HG03039 (cell line): ENCODE measurements around the gene IL1RL2.

Experiments used
- ATAC-seq: cut with Tn5 transposase; IDR thresholded peaks from one replicate; pipeline ENCODE4 v1.9.1; 2021; ENCODE audit warnings: mild to moderate bottlenecking, moderate library complexity; ENCODE audit not compliant: unreplicated experiment

The IL1RL2 gene

DNA sequence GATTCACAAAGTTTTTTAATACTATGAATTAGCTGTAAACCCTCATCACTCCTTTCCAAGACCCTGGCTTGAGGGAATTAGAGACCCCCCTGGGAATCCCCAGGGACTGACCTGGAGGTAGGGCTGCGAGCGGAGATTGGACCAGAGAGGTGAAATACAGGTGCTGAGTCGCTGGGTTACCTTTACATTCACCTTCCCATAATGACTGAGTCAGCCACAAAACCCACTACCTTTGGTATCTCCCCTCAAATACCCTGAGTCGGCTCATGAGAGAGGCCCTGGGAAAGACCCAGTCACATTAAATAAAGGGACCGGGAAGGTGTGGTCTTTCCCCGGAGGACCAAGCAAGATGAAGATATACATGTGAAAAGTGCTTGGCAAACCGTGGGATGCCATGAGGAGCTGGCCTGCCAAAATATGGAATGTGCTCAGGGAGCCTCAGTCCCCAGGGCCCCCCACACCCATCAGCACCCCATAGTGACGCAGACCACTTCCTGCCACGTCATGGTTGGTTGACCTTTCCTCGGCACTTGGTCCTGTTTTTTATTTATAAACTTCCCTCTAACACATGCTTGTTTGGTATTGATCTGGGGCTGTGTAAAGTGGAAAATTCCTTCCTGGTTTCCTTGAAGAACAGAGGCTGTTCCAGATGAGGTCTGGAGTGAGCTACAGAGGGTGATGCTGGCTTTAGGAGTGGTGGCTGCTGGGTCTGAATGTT is 51.4 kb downstream of the IL1RL2 start:
- no peak for ATAC-seq

DNA sequence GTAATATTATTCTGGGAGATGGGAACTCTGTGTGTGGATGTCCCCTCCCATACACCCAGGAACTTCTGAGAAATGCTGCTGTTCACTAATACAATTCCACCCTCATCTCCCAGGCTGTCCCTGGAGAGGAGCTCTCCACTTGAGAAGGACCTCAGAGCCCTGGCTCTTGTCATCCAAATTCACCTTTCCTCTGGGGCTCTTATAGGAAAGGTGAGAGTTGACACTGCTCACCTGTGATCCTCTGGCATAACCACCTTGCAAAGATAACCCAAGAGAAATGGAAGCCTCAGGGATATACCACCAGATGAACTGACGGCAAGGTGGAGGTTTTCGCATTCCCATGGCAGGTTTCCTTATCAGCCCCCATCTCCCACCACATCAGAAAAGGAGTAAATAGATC is 52.0 kb downstream of the IL1RL2 start:
- ATAC-seq = no peak

DNA sequence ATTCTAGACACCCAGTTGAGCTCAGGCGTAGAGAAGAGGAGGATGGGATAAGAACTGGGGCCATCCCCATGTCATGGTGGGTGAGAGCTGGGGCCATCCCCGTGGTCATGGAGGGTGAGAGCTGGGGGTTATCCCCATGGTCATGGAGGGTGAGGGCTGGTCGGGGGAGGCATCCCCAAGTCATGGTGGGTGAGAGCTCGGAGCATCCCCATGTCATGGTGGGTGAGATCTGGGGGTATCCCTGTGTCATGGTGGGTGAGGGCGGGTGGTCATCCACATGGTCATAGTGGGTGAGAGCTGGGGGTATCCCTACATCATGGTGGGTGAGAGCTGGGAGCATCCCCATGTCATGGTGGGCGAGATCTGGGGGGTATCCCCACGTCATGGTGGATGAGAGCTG is 52.5 kb downstream of the IL1RL2 start:
- no peak for ATAC-seq

DNA sequence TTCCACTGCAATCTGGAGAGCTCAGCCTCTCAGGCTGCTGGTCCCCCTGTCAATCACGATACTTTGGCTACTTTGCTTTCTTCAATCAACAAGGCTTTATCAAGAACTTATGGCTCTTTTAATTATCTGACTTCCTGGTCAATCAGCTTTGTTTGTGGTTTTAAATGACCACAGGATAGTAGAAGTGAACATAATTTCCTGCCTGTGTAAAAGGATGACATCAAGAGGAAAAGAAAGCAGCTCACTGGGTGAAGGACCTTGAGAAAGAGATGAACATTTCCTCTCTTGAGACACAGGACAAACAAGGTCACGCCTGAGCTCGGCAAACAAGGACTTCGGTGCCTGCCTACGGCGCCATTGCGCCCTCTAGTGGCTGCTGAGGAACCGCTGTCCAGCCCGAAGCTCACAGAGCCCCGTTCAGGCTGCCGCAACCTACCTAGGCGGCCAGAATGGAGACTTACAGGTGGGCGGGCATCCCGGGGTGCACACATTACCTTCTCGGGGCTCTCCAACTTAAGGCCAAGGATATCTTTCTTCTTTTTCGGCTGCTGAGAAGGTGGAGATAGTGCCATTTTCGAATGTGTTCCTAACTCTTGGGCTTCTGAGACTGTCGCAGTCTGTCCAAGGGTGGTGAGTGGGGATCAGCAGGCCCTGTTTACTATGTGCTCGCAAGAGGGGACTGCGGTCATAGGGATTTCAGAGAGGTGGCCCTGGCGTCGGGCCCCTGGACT is 54.0 kb downstream of the IL1RL2 start:
- peak; percentile 72 for ATAC-seq

DNA sequence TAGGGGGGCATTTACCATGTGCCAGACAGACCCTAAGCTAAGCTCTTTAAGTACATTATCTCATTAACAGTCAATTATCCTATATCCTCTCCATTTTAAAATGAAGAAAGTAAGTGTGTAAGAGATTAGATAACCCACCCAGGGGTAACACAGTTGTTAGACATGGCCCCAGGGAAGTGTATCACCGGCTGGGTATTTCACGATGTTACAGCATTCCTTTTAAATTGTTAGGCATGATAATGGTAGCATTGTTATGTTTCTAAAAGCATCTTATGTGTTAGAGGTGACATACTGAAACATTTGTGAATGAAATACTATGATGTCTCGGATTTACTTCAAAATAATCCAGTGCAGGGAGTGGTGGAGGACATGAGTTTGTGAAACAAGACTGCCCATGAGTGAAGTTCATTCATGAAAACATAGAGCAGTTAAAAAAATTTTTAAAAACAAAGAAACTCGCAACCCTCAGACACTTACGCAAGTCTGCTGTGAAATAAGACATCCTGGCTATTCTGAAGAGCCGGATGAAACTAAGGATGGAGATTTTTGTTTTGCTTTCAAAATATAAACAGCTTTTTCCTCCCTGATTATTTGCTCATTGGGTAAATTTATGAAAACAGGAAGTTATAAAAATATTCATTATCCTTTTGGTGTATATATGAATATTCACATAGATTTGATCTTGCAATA is 54.9 kb downstream of the IL1RL2 start:
- ATAC-seq = no peak

DNA sequence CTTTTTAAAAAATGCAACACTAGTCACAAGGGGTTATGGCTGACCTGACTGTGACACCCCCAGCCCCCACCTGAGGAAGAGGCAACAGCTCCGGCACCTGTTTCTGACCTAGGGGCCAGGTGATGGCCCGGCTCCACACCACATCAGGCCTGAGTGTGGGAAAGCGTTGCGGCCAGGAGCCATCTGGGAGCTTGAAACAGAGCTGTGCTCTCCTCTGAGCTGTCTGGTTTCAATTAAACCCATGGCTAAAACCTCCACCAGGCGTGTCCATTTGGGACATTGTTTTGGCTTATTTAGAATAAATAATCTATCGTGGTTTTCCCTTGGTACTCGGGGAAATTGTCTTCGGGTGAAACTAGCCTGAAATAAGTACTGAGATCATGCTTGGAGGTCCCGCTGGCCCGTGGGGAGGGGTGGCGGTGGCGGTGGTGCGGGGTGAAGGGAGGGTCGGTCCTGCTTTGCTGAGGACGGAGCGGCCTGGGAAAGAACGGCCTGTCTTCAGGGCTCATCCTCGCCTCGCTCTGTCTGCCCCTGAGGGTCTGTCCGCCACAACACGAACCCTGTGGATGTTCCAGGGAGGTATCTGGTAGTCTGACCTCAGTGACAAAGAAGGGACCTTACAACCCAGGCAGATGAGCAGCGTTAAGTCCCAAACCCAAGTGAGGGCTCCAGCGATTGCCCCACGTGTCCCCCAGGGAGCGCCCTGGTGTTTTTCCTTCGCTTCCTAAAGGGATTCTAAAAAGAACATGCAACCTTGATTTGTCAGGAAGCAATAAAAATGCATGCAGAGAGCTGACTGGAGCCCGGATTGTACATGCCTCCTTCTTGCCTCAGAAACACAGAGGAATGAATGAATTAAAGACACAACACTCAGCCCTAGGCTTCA is 58.7 kb downstream of the IL1RL2 start:
- ATAC-seq = no peak

DNA sequence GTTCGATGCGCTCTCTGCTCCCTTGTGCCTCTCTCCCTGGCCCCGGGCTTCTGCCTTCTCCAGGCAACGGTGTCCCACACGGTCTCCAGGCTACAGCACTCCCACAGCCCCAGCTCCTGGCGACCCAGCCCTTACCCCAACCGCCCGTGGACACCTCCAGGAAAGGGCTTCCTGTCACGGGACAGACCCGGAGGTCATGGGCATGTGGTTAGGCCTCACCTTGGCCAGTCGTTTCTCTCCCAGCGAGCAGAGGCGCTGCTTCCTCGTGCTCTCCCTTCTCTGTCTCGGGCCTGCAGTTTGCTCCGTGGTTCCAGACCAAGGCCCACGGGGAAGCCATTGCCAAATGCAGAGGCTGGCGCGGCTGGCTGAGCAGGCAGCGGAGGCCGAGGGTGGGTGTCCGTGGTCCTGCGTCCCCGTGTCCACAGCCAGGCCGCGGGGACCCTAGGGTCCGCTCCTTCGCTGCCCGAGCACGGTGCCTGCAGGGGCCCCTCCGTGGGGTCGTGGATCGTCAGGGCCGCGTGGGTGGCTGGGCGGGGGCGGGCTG is 63.5 kb downstream of the IL1RL2 start:
- ATAC-seq = no peak

DNA sequence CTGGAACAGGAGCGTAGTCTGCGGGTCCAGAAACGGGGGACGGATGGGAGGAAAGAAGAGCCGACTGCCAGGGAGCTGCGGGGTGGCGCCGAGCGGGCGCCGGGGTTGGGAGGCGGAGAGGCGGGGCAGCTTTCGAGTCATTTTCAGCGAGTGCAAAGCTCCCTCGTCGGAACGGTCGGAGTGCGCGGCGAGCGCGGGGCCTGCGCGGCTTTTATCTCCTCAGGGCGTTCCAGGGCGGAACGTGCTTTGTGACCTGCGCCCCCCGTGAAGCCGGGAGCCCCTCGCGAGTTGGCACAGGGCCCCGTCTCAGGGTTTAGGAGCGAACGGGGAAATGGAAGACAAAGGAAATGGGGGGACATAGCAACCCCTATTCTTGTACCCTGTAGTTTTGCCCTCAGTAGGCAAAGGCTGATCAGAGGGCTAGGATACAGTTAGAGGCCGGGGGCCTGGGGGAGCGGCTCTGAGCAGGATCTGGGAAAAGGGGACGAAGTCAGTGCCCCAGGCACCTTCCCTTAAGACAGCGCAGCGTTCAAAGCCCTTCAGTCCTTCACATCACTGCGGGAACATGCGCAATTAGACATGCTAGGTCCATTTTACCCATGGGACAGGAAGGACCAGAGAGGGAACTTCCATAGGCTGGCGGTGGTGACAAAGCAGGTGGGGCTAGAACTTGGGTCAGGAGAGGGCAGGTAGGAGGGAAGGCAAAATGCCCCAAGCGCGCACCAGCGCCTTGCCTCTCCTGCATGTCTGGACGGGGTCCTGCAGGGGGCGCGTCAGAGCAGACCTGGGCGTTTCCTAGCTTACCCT is 64.4 kb downstream of the IL1RL2 start:
- ATAC-seq = no peak

- no peak for ATAC-seq
Observed at GRCh38 chr2:102251849-102252203, 65.0 kb downstream of the IL1RL2 start.

- ATAC-seq = no peak
Observed at GRCh38 chr2:102252236-102252635, 65.4 kb downstream of the IL1RL2 start.

DNA sequence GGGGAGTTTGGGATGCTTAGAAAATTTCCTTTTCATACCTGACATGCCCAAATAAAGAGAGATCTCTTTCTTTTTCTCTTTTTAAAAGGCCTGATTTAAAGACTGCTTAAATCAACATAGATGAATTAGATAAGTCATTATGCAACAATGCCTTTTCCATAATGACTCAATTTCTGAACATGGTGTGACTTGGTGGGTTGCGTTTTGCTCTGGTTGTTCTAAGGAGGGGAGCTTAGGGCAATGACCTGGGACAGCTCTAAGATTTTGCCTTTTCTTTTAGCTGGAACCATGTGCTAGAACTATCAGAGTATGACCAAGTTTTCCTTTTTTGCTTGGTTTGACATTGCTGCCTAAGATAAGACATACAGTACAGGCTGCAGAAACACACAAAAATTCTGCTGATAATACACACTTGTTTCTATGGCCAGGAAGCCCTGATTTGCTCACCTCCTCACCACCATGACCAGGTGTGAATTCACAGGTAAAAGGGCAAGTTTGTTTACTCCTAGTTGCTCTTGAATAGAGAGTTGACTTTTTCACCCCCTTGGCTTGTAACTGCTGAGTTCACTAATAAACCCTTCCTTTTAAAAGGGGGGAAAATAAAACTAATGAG is 66.4 kb downstream of the IL1RL2 start:
- ATAC-seq = no peak

DNA sequence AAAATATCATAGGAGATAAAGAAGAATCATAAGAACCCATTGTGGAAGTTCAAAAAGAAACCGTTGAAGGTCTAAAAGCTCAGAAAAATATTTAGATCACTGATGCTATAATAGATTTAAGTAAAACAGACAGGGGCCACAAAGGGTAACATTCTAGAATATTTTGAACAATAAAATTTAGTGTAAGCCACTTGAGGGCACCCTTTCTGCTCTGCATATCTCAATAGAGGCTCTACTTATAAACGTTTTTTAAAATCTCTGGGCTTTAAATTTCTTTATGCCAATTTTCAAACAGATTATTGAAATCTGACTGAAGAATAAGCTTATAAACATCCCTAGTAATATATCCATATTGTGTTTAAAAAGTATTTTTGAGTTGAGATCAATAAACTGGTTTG is 66.9 kb downstream of the IL1RL2 start:
- no peak for ATAC-seq

DNA sequence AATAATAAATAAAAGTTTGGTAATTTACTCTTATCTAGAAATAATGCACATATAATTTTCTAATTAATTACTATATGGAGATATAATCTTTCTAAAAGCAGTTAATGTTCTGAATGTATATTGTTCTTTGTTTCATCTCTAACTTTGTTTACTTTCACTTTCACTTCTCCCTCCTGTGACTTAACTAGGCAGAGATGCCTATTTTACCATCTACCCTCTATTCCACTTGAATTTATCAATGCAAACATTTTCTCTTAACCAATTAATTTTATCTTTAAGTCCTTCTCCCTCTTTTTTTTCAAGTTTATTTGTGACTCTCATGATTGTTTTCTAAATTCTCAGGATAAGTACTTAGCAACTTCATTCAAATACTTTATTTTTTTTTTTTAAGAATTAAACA is 69.5 kb downstream of the IL1RL2 start:
- ATAC-seq = no peak

GRCh38 chr2:102256874-102257462 is 70.1 kb downstream of the IL1RL2 start:
- ATAC-seq = no peak

DNA sequence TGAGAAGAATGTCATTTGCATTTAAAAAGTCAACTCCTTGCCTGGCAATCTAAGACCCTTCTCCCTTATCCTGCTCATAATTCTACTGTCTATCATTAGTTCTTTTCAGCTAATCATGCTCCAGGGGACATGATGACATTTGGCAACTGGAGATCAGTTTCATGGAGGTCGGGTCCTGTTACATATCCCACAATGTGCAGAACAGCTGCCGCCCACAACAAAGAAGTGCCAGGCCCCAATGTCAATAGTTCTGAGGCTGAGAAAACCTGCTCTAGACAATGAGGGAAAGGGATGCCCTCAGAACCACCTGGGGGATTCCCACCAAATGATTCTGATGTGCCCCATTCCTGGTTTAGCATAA is 71.2 kb downstream of the IL1RL2 start:
- ATAC-seq = no peak

DNA sequence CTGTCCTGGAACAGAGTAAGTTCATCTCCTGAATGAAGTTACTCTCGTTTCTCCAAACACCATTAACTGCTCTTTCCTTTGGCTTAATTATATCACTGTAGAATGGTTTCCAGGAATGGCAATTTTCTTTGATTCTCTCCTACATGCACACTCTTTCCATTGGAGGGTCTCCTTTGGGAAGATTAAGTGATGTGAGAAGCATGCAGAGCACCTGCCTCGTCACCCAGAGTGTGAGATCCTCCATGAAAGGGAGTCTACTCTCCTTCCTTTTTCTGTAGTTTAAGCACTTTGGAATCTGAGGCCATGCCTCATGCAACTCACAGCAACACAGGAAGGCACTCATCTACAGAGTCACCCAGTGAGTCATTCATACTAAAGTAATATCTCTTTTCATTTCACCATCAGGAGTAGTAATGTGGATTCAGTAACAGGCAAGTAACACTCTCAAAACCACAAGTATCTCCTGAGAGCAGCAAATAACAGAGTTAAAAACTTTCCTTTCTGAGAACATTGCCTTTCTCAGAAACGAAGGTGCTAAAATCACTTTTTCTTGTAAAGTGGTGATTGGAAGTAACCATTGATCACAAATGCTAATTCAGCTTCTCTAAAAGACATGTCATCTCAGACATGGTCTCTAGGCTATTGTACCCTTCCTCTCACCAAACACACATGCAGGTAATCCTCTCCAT is 71.7 kb downstream of the IL1RL2 start:
- ATAC-seq = no peak

DNA sequence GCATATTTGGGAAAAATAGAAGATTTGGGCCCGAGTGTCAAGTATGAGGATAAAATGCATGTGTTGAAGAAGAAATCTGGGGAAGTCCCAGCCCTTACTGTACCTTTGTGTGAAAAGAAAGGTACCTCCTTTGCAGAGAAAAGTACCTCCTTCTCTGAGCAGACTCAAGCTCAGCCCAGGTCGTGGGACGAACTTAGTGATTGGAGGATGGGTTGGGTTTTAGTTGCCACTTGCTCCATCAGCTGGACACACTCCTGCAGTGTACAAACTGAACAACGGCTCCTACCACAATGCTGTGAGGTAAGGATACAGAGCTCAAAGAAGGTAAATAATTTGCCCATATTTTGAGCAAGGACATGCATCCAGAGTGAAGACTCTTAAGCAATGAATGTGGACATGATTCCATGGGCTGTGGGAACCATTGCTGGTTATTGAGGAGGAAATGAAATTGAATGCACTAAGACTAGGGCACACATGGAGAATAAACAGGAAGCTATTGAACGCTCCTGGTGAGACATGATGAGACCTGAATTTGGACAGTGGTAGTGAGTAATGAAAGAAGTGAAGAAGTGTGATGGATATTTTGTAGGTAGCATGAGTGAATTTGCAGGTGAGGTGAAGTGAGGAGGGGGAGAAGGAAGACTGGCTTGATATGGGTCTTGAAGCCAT is 74.8 kb downstream of the IL1RL2 start:
- ATAC-seq = no peak
